Germinal center (tissue), 1 donor: Measurements from ENCODE around the gene TEAD1.
"Not testable (repeated sequence)": the region's sequence is repeated elsewhere in the genome, so short reads cannot be mapped to it uniquely, and the experiment has no call there.

Experiments used
- DNase-seq: peaks from one replicate; pipeline ENCODE4 v3.0.0; 2012; ENCODE audit warnings: mixed read lengths, low spot score

TEAD1 gene

GRCh38 chr11:12864316-12865156 lies 190.3 kb downstream of the TEAD1 start:
- no peak for DNase-seq

- DNase-seq, result no peak
Observed at GRCh38 chr11:12865863-12866595, 191.8 kb downstream of the TEAD1 start.

GRCh38 chr11:12867531-12867930 lies 193.3 kb downstream of the TEAD1 start:
- no peak for DNase-seq

- no peak for DNase-seq
Observed at GRCh38 chr11:12868315-12869073, 194.3 kb downstream of the TEAD1 start.

GRCh38 chr11:12871241-12871640 lies 197.0 kb downstream of the TEAD1 start:
- no peak for DNase-seq

- DNase-seq, result no peak
Observed at GRCh38 chr11:12871788-12872321, 197.6 kb downstream of the TEAD1 start.

GRCh38 chr11:12876340-12876739 lies 202.1 kb downstream of the TEAD1 start:
- no peak for DNase-seq

- no peak for DNase-seq
Observed at GRCh38 chr11:12876988-12877387, 202.8 kb downstream of the TEAD1 start.

- DNase-seq, result not testable (repeated sequence)
Observed at GRCh38 chr11:12877508-12877907, 203.3 kb downstream of the TEAD1 start.

GRCh38 chr11:12880327-12880726 lies 206.1 kb downstream of the TEAD1 start:
- no peak for DNase-seq

- DNase-seq, result no peak
Observed at GRCh38 chr11:12882670-12883069, 208.4 kb downstream of the TEAD1 start.

- no peak for DNase-seq
Observed at GRCh38 chr11:12884751-12885318, 210.6 kb downstream of the TEAD1 start.

GRCh38 chr11:12885717-12886239 lies 211.6 kb downstream of the TEAD1 start:
- no peak for DNase-seq

- no peak for DNase-seq
Observed at GRCh38 chr11:12886508-12886907, 212.3 kb downstream of the TEAD1 start.

GRCh38 chr11:12888525-12889158 lies 214.4 kb downstream of the TEAD1 start:
- peak; percentile 47 for DNase-seq

- no peak for DNase-seq
Observed at GRCh38 chr11:12889243-12889642, 215.0 kb downstream of the TEAD1 start.

GRCh38 chr11:12890476-12890875 lies 216.3 kb downstream of the TEAD1 start:
- DNase-seq, result no peak

- DNase-seq, result peak; percentile 20
Observed at GRCh38 chr11:12893787-12894672, 219.8 kb downstream of the TEAD1 start.

- no peak for DNase-seq
Observed at GRCh38 chr11:12897390-12897789, 223.2 kb downstream of the TEAD1 start.

- no peak for DNase-seq
Observed at GRCh38 chr11:12897867-12898266, 223.6 kb downstream of the TEAD1 start.
